BJ (cell line): ENCODE measurements around the gene PRADC1. TPM values are rescaled to one million over a fixed set of nuclear protein-coding genes. Genes with fewer than 3 reads are reported as not detected.

ENCODE experiments used
- CTCF ChIA-PET: fragments of 350-600 bp; formaldehyde crosslinking; extraction: SDS; loops from one replicate; lab custom pipeline; 2021; ENCODE audit warnings: antibody characterized with exemption, inconsistent platforms; lab: Yijun Ruan, JAX
- POLR2A ChIA-PET: fragments of 300-600 bp; sonication (Branson Sonifier 250); formaldehyde crosslinking; extraction: SDS; loops from one replicate; lab custom pipeline; 2021; ENCODE audit warnings: antibody characterized with exemption; lab: Charles Lee
- DNase-seq: peaks from one replicate; pipeline ENCODE4 v3.0.0-alpha.2; 2011; ENCODE audit warnings: low read depth
- H3K27me3 ChIP-seq: 2 replicates; pipeline ENCODE4 v1.6.0; 2011; ENCODE audit warnings: low read length; ENCODE audit not compliant: control insufficient read depth, insufficient read depth
- H3K36me3 ChIP-seq: 2 replicates; pipeline ENCODE4 v1.5.1; 2011; ENCODE audit warnings: low read length; ENCODE audit not compliant: control insufficient read depth, insufficient read depth
- H3K4me3 ChIP-seq: 2 replicates; pipeline ENCODE4 v1.5.1; 2011; ENCODE audit warnings: low read depth, mild to moderate bottlenecking, control low read depth, low read length
- CTCF ChIP-seq: IDR thresholded peaks from 2 replicates; pipeline ENCODE4 v1.5.1; 2011; ENCODE audit warnings: low read depth, mild to moderate bottlenecking, control low read depth, inconsistent platforms, low read length, moderate library complexity; ENCODE audit not compliant: insufficient read depth
- polyA plus RNA-seq: library from polyadenylated mRNA; depleted of rRNA; stranded (reverse); fragments of >200 nt; gene quantifications from 2 replicates; pipeline ENCODE4 v1.2.3, GENCODE V29; 2011

Gene PRADC1
- polyA plus RNA-seq, 1 experiment, result 19.4 TPM

GRCh38 chr2:73266061-73266901, 33.2 kb upstream of the PRADC1 start:
- Histone ChIP-seq H3K27me3 (peaks cover 19% of the 10 kb centered on the region), H3K36me3 (peaks cover 3% of the 10 kb centered on the region; the same call in 1 of the 2 replicates), H3K4me3 (no peak overlapping the region)
- DNase-seq, result no peak
- ChIA-PET CTCF (no interaction called here), POLR2A (no interaction called here)
- no peak for TF ChIP-seq CTCF

DNA sequence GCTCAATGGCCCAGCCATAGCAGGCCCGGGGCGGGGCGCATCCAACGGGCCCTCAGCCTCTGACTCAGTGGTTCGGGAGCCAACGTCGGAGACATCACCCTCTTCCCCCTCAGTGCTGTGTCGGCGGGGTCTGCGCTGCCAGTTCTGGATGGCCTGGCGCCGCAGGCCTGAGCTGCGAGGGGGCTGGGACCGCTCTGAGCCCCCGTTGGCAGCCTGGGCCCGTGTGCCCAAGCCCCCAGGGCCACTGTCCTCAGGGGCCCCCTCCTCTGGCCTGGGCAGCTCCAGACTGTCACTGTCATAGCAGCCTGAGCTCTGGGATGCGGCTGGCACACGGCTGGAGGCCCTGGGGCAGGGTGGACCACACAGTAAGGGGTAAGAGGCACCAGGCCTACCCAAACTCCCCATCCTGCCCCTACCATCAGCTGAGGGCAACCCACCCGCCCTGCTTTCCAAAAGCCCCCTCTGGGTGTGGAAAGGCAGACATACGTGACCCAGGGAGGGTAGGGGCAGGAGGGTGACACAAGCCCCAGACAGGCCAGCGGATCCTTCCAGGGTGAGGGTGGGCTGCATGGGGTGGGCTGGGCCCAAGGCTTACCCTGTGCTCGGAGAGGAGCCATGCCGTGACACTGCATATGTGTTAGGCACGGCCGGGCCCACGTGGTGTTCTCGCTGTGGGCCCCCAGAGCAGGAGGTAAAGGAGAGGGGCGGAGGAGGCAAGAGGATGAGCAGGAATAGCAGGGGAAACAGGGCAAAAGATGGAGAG, 32.4 kb upstream of the PRADC1 start:
- peaks cover 3% of the 10 kb centered on the region; the same call in 1 of the 2 replicates for H3K36me3 ChIP-seq
- CTCF ChIA-PET, result no interaction called here

DNA sequence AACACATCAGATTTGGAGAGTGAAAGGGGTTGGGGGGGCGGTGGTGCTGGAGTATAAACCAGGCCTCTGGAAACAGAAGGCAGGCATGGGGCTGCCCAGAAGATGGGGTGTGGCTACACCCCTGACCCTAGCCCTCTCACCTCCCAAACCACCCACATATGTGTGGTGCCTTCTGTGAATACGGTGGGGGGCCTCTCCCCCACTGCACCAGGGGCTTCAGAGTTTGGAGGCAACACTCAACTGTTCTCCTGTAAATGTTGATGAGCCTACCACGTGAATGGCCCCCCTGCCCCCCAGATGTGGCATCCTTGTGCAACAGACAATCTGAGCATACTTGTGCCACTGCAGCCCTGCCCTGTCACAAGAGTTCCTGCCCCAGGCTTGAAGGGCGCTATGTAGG, 31.7 kb upstream of the PRADC1 start:
- Histone ChIP-seq H3K36me3 (peaks cover 3% of the 10 kb centered on the region; the same call in 1 of the 2 replicates), H3K27me3 (peaks cover 13% of the 10 kb centered on the region), H3K4me3 (no peak overlapping the region)
- no peak for TF ChIP-seq CTCF
- ChIA-PET CTCF (no interaction called here), POLR2A (no interaction called here)
- no peak for DNase-seq

More for the DNA sequence above, 32.4 kb upstream of the PRADC1 start:
- H3K4me3 ChIP-seq, result no peak overlapping the region
- POLR2A ChIA-PET, result no interaction called here
- DNase-seq, result no peak
- peaks cover 15% of the 10 kb centered on the region for H3K27me3 ChIP-seq
- TF ChIP-seq CTCF, result no peak

GRCh38 chr2:73264332-73264606, 31.2 kb upstream of the PRADC1 start:
- POLR2A ChIA-PET, result no interaction called here
- DNase-seq, result no peak
- Histone ChIP-seq H3K27me3 (peaks cover 11% of the 10 kb centered on the region), H3K4me3 (no peak overlapping the region), H3K36me3 (peaks cover 3% of the 10 kb centered on the region; the same call in 1 of the 2 replicates)
- no peak for TF ChIP-seq CTCF
- CTCF ChIA-PET, result no interaction called here
